Mucosa of stomach (tissue), 1 donor: ENCODE data around the gene KIF11.

Experiments
- H3K27me3 ChIP-seq: one replicate; pipeline ENCODE4 v1.7.0; 2013; ENCODE audit warnings: mild to moderate bottlenecking, low read length; ENCODE audit not compliant: control insufficient read depth, insufficient read depth
- H3K36me3 ChIP-seq: one replicate; pipeline ENCODE4 v1.7.0; 2013; ENCODE audit warnings: low read length; ENCODE audit not compliant: control insufficient read depth, insufficient read depth
- H3K4me1 ChIP-seq: one replicate; pipeline ENCODE4 v1.7.0; 2013; ENCODE audit warnings: mild to moderate bottlenecking, low read length; ENCODE audit not compliant: control insufficient read depth, insufficient read depth
- H3K4me3 ChIP-seq: one replicate; pipeline ENCODE4 v1.7.0; 2013; ENCODE audit warnings: low read length
- H3K9ac ChIP-seq: one replicate; pipeline ENCODE4 v1.7.0; 2013; ENCODE audit warnings: mild to moderate bottlenecking, low read length, moderate library complexity
- H3K9me3 ChIP-seq: one replicate; pipeline ENCODE4 v1.7.0; 2013; ENCODE audit warnings: mild to moderate bottlenecking, low read length, moderate library complexity; ENCODE audit not compliant: control insufficient read depth
- donor health status: Pancreatic carcinoma.

Gene KIF11

DNA sequence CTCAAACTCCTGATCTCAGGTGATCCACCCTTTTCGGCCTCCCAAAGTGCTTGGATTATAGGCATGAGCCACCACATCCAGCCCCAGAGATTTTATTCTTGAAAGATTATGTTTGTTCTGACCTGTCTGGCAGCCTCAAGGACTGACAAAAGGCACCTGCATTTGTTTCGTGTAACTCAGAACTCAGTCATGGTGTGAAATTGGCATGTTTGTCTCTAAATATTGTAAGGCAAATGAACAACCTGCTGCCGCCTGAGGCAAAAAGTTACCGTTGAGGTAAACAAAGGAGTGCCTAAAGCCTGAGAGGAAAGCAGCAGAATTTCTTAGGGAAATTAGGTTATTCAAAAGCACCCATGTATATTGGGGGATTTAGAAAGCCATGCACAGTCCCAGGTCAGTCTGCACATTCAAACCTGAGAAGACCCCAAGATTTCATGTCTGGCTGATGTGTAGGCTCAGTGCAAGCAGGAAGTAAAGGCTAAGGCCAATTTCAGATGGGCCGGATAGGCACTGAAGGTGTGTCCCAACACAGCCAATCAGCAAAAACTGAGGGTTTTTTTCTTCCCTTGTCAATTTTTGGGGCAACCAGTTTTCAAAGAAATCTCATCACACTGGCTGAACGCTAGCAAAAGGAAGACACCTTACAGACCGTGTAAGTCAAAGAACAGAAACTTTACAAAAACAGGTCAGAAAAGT is 63.5 kb downstream of the KIF11 start:
- no peaks in the 10 kb centered on the region for H3K36me3 ChIP-seq
- H3K4me3 ChIP-seq, result no peak overlapping the region
- H3K4me1 ChIP-seq, result no peaks in the 10 kb centered on the region
- no peaks in the 10 kb centered on the region for H3K9me3 ChIP-seq
- H3K9ac ChIP-seq, result no peak overlapping the region
- H3K27me3 ChIP-seq, result no peaks in the 10 kb centered on the region

DNA sequence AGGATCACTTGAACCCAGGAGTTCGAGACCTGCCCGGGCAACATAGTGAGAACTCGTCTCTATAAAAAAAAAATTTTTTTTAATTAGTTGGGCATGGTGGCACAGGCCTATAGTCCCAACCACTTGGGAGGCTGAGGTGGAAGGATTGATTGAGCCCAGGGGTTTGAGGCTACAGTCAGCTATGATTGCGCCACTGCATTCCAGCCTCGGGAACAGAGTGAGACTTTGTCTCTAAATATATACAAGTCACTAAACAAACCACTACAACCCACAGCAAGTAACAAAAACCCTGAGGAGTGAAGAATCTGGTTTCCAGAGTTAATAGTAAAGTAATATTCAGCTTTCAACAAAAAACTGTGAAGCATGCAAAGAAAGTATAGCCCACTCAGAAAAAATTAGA is 64.1 kb downstream of the KIF11 start:
- no peaks in the 10 kb centered on the region for H3K36me3 ChIP-seq
- no peaks in the 10 kb centered on the region for H3K9me3 ChIP-seq
- no peaks in the 10 kb centered on the region for H3K4me1 ChIP-seq
- H3K27me3 ChIP-seq, result no peaks in the 10 kb centered on the region
- H3K9ac ChIP-seq, result no peak overlapping the region
- no peak overlapping the region for H3K4me3 ChIP-seq

DNA sequence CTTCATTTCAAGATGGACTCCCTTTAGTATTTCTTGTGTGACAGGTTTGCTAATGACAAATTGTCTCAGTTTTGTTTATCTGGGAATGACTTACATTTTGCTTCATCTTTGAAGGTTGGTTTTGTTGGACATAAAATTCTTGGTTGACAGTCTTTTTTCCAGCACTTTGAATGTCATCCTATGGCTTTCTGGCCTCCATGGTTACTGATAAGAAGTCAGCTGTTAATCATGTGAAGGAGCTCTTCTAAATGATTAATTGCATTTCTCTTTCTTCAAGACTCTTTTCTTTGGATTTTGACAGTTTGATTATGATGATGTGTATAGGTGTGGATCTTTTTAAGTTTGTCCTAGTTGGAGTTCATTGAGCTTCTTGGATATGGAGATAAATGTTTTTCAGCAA is 69.9 kb downstream of the KIF11 start:
- Histone ChIP-seq H3K9me3 (no peaks in the 10 kb centered on the region), H3K27me3 (no peaks in the 10 kb centered on the region), H3K4me1 (no peaks in the 10 kb centered on the region), H3K4me3 (no peak overlapping the region), H3K9ac (no peak overlapping the region), H3K36me3 (no peaks in the 10 kb centered on the region)

DNA sequence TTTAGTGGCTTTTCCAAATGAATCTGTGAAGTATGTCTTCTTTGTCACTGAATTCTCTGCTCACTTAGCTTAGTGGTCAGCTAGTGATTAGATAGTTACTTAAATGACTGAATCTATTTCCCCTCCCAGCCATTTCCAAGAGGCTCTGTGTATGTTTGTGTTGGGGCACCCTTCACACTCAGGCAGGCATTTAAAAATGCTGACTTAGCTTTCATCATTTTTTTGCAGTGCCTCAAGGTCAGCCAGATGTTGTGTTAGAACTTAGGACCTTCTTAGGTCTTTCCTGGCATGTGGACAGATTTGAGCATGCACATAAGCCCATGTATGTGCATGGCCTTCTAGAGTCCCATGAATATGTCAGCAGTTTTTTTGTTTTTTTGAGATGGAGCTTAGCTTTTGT is 71.4 kb downstream of the KIF11 start:
- H3K4me3 ChIP-seq, result no peak overlapping the region

DNA sequence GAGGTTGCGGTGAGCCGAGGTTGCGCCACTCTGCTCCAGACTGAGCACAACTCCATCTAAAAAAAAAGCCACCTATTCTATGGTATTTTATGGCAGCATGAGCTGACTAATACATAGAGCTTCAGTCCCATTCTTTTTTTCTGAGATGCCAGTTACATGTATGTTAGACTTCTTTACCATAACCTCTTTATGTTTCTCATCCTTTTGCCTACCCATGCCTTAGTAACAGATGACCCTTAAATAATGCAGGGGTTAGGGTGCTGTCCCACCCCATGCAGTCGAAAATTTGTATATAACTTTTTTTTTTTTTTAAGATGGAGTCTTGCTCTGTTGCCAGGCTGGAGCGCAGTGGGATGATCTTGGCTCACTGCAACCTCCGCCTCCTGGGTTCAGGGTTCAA is 74.1 kb downstream of the KIF11 start:
- no peak overlapping the region for H3K4me3 ChIP-seq

More for the DNA sequence above, 71.4 kb downstream of the KIF11 start:
- H3K36me3 ChIP-seq, result no peaks in the 10 kb centered on the region
- H3K27me3 ChIP-seq, result no peaks in the 10 kb centered on the region
- H3K9ac ChIP-seq, result no peak overlapping the region
- H3K9me3 ChIP-seq, result no peaks in the 10 kb centered on the region
- H3K4me1 ChIP-seq, result no peaks in the 10 kb centered on the region

DNA sequence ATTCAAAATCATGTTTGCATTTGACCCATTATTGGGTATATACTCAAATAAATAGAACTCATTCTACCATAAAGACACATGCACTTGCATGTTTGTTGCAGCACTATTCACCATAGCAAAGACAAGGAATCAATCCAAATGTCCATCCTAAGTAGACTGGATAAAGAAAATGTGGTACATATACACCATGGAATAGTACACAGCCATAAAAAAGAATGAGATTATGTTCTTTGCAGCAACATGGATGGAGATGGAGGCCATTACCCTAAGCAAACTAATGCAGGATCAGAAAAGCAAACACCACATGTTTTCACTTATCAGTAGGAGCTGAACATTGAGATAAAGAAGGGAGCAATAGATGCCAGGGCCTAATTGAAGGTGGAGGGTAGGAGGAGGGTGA is 84.8 kb downstream of the KIF11 start:
- Histone ChIP-seq H3K4me1 (no peaks in the 10 kb centered on the region), H3K4me3 (no peak overlapping the region), H3K9me3 (no peaks in the 10 kb centered on the region), H3K27me3 (no peaks in the 10 kb centered on the region), H3K36me3 (no peaks in the 10 kb centered on the region), H3K9ac (no peak overlapping the region)

More for the DNA sequence above, 74.1 kb downstream of the KIF11 start:
- no peaks in the 10 kb centered on the region for H3K27me3 ChIP-seq
- no peaks in the 10 kb centered on the region for H3K4me1 ChIP-seq
- no peaks in the 10 kb centered on the region for H3K36me3 ChIP-seq
- H3K9me3 ChIP-seq, result no peaks in the 10 kb centered on the region
- H3K9ac ChIP-seq, result no peak overlapping the region

DNA sequence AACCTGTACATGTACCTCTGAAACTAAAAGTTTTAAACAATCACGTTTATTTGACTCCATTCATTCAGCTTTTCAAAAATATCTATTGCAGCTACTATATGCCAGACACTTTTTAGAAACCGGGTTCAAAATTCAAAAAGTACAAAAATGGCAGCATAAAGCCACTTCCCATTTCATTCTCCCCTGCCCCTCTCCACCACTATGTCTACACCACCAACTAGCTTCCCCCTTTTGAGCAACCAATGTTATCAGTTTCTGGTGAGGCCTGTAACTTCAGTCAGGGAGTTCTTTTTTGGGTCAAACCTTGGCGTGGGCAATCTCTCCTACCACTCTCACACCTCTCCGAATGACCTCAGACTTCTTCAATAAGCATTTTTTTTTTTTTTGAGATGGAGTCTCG is 85.3 kb downstream of the KIF11 start:
- H3K9me3 ChIP-seq, result no peaks in the 10 kb centered on the region

DNA sequence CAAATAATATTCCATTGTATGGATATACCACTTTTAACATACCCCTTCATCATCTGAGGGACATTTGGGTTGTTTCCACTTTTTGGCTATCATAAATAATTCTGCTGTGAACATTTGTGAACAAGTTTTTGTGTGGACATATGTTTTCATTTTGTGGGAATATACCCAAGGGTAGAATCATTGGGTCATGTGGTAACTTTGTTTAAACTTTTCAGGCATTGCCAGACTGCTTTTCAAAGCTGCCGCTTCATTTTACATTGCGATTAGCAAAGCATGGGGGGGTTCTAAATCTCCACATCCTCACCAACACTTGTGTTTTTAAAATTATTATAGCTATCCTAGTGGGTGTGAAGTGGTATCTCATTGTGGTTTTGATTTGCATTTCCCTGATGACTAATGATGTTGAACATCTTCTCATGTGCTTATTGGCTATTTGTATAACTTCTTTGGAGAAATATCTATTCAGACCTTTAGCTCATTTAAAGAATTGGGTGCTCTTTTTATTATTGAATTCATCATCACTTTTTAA is 88.4 kb downstream of the KIF11 start:
- no peaks in the 10 kb centered on the region for H3K9me3 ChIP-seq
- H3K9ac ChIP-seq, result no peak overlapping the region
- no peaks in the 10 kb centered on the region for H3K36me3 ChIP-seq
- H3K27me3 ChIP-seq, result no peaks in the 10 kb centered on the region
- no peaks in the 10 kb centered on the region for H3K4me1 ChIP-seq
- no peak overlapping the region for H3K4me3 ChIP-seq

More for the DNA sequence above, 85.3 kb downstream of the KIF11 start:
- no peaks in the 10 kb centered on the region for H3K27me3 ChIP-seq
- H3K4me1 ChIP-seq, result no peaks in the 10 kb centered on the region
- H3K4me3 ChIP-seq, result no peak overlapping the region
- no peaks in the 10 kb centered on the region for H3K36me3 ChIP-seq
- no peak overlapping the region for H3K9ac ChIP-seq

DNA sequence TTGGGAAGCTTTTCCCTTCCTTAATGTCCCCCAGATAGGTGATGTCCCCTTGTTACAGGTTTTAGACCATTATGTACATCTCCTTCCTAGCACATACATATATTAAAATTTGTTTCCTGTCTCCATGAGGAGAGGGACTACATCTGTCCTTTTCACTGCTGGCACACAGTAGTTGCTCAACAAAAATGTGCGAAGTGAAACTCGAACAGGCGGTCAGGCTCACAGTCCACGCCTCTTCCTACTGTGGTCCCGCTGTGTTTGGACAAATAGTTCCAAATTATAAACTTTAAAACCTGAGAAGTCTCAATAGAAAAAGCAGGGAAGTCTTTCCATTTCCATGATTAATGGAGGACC is 95.6 kb downstream of the KIF11 start:
- Histone ChIP-seq H3K4me3 (no peak overlapping the region), H3K4me1 (peaks cover 5% of the 10 kb centered on the region), H3K9me3 (no peaks in the 10 kb centered on the region), H3K27me3 (peaks cover 49% of the 10 kb centered on the region), H3K36me3 (no peaks in the 10 kb centered on the region), H3K9ac (no peak overlapping the region)

DNA sequence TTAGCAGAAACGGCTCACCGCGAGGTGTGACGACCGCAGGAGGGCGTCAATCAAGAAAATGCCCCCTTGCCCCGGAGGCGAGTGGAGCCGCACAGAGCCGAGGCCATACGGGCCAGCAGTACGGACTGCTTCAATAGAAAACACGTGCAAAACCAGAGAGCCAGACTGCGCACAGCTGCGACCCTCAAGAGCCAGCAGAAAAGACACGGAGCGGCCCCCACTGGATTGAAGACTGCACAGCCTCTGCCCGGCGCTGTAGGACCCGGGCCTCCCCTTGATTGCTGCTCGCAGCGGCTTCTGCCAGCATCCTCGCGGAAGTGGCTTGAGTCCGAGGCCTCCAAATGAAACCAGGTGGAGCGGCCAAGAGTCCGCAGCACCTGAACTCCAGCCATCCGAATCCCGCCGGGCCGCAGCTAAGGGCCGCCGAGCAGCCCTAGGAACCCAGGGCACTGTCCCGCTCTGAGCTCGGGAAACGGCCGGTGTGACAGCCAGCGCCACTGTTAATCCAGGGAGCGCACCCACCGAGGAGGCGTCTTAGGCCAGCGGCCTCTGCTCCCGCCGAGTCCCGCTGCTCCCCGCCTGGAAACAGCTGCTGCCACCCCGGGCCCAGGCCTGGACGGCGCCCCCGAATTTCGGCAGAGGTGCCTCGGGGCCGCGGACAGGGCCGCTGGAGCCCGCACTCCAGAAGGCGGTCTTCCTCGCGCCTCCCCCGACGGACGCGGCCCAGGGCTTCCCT is 96.2 kb downstream of the KIF11 start:
- Histone ChIP-seq H3K9me3 (no peaks in the 10 kb centered on the region), H3K27me3 (peaks cover 49% of the 10 kb centered on the region), H3K4me1 (peaks cover 5% of the 10 kb centered on the region), H3K36me3 (no peaks in the 10 kb centered on the region), H3K4me3 (peak overlapping the region; percentile 46), H3K9ac (peak overlapping the region; percentile 43)

DNA sequence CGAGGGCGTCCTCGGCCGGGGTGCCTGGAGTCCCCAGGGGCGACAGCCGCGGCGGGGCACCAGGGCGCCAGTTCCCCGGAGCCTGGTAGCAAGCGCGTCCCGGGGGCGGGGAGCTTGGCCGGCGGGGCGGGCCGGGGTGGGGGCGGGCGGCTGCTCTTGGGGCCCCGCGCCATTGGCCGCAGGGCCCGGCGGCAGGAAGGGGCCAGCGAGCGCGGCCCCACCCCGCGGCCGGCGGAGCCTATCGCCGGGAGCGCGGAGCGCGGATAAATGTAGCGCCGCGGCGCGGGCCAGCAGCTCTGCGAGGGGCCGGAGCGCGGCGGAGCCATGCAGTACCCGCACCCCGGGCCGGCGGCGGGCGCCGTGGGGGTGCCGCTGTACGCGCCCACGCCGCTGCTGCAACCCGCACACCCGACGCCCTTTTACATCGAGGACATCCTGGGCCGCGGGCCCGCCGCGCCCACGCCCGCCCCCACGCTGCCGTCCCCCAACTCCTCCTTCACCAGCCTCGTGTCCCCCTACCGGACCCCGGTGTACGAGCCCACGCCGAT is 96.8 kb downstream of the KIF11 start, which contains the start of gene HHEX:
Gene HHEX (plus strand): TSS at position 293 of the 548 bp plus-strand sequence. CDS start 32 bp downstream, at position 325.
- Histone ChIP-seq H3K4me1 (peaks cover 5% of the 10 kb centered on the region), H3K27me3 (peaks cover 55% of the 10 kb centered on the region), H3K9me3 (no peaks in the 10 kb centered on the region), H3K9ac (peak within 1 kb of the TSS; percentile 43), H3K36me3 (no peaks in the 10 kb centered on the region), H3K4me3 (peak within 1 kb of the TSS; percentile 46)
